ENCODE measurements around the gene PCID2.

GRCh38 chr13:113207890-113208420 is 514 bp downstream of the PCID2 start:
- no peak for TF ChIP-seq YY1 (IDR thresholded peaks at IDR 0.05; ENCODE audit: insufficient read depth, insufficient read length)
- TF ChIP-seq ZNF274 (IDR thresholded peaks at IDR 0.05; ENCODE audit: low read depth, low read length): no peak
- TF ChIP-seq SUZ12 (IDR thresholded peaks at IDR 0.05; ENCODE audit: extremely low read depth, insufficient read depth, insufficient read length): no peak
